NB4 (cell line): ENCODE results near the gene SWSAP1.

Experiments used
- DNase-seq: peaks from one replicate; pipeline ENCODE4 v3.0.0; 2010; ENCODE audit warnings: low read depth
- H3K4me3 ChIP-seq: one replicate; pipeline ENCODE4 v1.5.1; 2011; ENCODE audit warnings: mild to moderate bottlenecking, low read depth, low read length, moderate library complexity
- MYC ChIP-seq: IDR thresholded peaks from 2 replicates; pipeline ENCODE4 v1.6.1; 2011; ENCODE audit warnings: low read depth, low read length
- POLR2A ChIP-seq: IDR thresholded peaks from 2 replicates; pipeline ENCODE4 v1.6.1; 2011; ENCODE audit warnings: mild to moderate bottlenecking; ENCODE audit not compliant: insufficient read length; ENCODE audit errors: extremely low read depth
- TF ChIP-seq, protein P1 (sequence below): IDR thresholded peaks from one replicate; pipeline ENCODE4 v1.5.1; 2012; ENCODE audit warnings: low read depth, low read length
- TF ChIP-seq, protein P2 (sequence below): IDR thresholded peaks from 2 replicates; pipeline ENCODE4 v1.6.1; 2011; ENCODE audit warnings: low read depth, low read length

SWSAP1 gene

DNA sequence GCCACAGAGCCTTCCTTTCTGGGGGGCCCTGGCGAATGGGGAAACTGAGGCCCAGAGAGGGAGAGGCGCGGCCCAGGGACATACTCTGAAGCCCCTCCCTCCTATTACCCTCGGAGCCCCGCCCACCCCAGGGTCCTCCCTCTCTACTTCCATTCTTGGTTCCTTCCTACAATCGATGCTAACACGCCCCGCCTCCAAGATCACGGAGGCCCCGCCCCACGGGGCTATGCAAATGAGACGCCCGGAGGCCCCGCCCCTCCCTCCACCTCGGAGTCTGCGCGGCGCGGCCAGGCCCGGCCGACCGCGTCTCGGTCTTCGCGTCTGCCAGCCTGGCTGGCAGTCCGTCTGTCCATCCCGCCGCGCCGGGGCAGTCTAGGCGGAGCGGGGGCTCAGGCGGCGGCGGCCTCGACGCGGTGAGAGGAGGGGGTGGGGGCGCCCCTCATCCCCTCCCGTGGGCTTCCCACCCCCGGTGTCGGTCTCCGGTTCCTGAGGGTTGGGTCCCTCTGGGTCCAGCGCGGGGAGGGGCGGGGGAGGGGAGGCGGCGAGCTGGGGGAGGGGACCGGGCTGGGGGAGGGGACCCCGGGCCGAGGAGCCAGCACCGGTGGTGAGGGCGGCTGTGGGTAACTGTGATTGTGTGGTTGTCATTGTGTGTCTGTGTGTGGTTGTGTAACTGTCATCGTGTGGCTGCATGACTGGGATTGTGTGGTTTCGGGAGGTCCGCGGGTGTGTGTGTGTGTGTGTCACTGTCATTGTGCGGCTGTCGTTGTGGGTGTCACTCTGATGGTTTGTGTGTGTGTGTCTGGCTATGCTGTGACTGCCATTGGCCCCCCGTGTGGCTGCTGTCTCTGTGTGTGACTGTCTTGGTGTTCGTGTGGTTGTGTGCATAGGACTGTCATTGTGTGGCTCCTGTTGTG lies 19.0 kb upstream of the SWSAP1 start, which contains the start of gene PLPPR2:
Gene PLPPR2 (plus strand): TSS at position 273 of the 914 bp plus-strand sequence. CDS start 2,242 bp downstream, outside the sequence.
- TF ChIP-seq, protein P1, sequence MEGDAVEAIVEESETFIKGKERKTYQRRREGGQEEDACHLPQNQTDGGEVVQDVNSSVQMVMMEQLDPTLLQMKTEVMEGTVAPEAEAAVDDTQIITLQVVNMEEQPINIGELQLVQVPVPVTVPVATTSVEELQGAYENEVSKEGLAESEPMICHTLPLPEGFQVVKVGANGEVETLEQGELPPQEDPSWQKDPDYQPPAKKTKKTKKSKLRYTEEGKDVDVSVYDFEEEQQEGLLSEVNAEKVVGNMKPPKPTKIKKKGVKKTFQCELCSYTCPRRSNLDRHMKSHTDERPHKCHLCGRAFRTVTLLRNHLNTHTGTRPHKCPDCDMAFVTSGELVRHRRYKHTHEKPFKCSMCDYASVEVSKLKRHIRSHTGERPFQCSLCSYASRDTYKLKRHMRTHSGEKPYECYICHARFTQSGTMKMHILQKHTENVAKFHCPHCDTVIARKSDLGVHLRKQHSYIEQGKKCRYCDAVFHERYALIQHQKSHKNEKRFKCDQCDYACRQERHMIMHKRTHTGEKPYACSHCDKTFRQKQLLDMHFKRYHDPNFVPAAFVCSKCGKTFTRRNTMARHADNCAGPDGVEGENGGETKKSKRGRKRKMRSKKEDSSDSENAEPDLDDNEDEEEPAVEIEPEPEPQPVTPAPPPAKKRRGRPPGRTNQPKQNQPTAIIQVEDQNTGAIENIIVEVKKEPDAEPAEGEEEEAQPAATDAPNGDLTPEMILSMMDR = no peak
- TF ChIP-seq, protein P2, sequence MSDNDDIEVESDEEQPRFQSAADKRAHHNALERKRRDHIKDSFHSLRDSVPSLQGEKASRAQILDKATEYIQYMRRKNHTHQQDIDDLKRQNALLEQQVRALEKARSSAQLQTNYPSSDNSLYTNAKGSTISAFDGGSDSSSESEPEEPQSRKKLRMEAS = no peak
- TF ChIP-seq MYC = no peak
- no peak for TF ChIP-seq POLR2A
- peak; percentile 89 for DNase-seq
- no peak within 1 kb of the TSS for H3K4me3 ChIP-seq

DNA sequence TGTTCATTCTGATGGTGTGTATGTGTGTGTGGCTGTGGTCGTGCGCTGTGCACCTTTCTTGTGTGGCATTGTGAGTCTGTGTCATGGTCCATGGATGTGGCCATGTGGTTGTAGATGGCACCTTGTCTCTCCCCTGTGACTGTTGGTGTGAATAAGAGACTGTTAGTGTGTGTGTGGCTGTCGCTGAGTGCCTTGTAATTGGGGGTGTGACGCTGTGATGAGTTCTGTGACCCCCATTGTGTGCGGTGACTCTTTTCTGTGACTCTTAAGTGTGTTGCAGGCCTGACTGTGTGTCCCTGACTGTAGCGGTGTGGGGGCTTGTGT lies 18.4 kb upstream of the SWSAP1 start:
- H3K4me3 ChIP-seq = no peak overlapping the region
- TF ChIP-seq, protein P2 = no peak
- TF ChIP-seq POLR2A = no peak
- TF ChIP-seq, protein P1 = no peak
- TF ChIP-seq MYC = no peak
- DNase-seq = no peak

DNA sequence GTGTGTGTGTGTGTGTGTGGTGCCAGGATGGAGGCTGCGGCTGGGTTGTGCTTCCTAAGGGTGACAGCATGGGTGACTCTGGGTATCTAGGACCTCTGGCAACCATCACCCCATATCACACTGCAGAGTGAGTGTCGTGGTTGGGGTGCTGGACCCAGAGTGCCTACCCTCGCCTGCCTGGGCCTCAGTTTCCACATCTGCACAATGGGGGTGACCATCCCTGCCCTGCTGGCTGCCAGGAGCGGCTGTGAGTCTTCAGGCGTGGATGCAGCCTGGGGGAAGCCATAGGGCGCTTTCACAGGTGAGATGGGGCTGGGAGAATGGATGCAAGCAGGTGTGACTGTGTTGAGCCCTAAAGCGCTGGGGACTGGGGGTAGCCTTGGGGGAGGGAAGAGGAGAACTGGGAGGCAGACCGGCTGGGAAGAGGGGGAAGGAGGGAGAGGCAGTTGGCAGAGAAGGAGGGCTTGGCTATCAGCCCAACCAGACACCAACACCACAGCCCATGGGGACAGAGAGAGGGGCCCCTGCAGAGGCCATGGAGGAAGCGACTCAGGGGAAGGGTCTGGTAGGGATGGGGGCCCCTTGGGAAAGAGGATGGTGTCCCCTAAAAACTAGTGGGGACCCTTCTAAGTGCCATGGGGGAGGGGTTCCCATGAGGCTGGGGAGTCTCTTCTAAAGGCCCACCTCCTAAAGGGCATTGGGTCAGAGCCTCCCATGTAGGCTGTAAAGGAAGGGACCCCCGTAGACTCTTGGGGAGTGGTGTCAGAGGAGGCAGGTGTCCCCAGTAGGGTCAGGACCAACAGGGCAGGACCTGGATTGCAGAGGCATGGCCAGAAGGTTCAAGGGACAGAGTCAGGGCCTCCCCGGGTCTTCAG lies 17.6 kb upstream of the SWSAP1 start:
- no peak overlapping the region for H3K4me3 ChIP-seq
- TF ChIP-seq, protein P2 = no peak
- TF ChIP-seq POLR2A (no peak), MYC (no peak)
- TF ChIP-seq, protein P1 = no peak
- DNase-seq = no peak

DNA sequence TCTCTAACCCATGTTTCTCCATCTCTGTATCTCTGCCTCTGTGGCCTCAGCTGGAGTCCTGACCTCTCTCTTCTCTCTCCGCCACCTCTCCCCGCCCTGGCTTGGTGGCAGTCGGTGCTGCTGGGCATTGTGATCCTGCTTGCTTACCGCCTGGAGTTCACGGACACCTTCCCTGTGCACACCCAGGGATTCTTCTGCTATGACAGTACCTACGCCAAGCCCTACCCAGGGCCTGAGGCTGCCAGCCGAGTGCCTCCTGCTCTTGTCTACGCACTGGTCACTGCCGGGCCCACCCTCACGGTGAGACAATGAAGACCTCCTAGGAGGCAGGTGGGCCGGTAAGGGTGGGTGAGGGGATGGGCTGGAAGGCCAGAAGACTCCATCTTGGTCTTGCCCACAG lies 15.0 kb upstream of the SWSAP1 start:
- no peak for DNase-seq
- no peak overlapping the region for H3K4me3 ChIP-seq
- TF ChIP-seq POLR2A (no peak), MYC (no peak)
- TF ChIP-seq, protein P2 = no peak
- TF ChIP-seq, protein P1 = no peak

DNA sequence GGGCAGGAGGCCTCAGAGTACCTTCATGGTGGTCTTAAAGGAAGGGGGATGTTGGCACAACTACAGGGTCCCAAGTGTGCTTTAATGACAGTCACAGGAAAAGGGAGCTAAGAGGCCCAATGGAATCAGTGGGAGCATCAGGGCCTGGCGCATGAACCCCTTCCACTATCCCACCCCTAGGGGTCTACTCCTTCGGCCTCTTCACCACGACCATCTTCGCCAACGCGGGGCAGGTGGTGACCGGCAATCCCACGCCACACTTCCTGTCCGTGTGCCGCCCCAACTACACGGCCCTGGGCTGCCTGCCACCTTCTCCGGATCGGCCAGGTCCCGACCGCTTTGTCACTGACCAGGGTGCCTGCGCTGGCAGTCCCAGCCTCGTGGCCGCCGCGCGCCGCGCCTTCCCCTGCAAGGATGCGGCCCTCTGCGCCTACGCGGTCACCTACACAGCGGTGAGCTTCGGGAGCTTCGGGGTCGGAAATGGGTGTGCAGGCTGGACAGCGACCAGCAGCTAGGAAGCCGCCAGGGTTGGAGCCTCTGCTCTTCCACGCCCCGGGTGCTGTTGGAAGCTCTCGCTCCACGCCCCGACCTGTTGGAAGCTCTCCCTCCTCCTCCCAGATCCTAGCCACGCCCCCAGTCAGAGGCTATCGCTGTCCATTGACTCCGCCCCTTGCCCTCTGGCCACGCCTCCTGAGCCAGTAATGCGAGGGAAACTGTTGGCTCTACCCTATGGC lies 13.3 kb upstream of the SWSAP1 start:
- DNase-seq = no peak
- H3K4me3 ChIP-seq = no peak overlapping the region
- TF ChIP-seq, protein P2 = no peak
- TF ChIP-seq, protein P1 = no peak
- TF ChIP-seq MYC (no peak), POLR2A (no peak)
